CD4-positive, alpha-beta T cell treated with Interleukin-6 for 4 hours (primary cell): Measurements from ENCODE around the gene NKX2-8.
"Not testable (repeated sequence)": the region's sequence is repeated elsewhere in the genome, so short reads cannot be mapped to it uniquely, and the experiment has no call there.

Source experiments
- DNase-seq: peaks from one replicate; pipeline ENCODE4 v3.0.0-alpha.2; 2020; ENCODE audit warnings: mixed read lengths

NKX2-8 gene

DNA sequence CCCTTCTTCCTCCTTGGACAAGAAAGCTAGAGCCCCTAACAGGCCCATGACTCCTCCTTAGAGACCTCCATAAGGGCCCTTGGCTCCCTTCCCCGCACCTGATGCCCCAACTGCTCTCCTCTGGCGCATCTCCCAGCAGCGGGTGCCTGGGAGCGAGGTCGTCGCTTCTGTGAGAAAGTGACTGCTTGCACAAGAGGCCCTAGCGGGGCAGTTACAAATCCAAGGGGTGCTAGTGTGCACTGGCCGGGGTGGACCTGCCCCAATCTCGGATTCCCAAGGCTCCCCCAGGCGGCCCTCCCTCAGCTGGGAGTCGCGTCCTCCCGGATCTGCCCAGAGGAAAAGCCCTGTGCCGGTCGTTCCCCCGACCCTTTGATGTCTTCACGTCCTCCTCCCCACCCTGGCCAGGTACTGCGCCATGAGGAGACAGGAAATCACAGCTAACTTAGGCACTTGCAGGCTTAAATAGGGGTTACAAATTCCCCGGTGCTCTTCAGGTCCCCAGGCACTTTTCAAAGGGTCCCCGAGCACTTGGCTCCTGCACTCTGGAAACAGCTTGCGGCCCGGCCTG, 2.8 kb downstream of the NKX2-8 start:
- no peak for DNase-seq

- DNase-seq: no peak
Measured at GRCh38 chr14:36579001-36579555, 3.3 kb downstream of the NKX2-8 start.

- no peak for DNase-seq
Measured at GRCh38 chr14:36570065-36570464, 12.3 kb downstream of the NKX2-8 start.

DNA sequence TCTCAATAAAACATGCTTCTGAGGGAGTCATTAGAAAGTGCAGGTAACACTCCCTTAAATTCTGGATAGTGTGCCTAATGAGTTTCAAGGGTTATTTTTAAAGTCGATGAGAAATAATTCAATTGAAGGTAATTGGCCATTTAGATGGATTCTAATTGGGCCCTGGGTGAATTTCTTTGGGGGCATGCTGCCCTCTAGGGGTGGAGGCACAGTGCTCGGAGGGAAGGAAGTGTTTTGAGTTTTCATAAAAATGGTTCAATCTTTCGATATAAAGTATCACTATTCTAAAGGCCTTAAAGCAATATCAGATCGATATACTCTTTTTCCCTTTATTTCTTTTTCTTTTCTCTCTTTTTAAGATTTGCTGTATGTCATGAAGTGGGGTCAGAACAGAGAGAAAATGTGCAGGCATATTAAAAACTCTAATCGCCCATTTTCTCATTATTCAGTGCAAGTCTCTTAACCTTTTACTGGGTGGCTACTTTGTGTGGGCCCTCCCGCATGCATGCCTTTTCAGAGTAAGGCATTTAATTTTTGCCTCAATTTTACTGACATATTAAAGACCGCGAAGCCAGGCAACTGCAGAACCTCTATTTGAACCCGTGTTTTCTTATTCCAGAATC, 25.5 kb downstream of the NKX2-8 start:
- no peak for DNase-seq

- DNase-seq: no peak
Measured at GRCh38 chr14:36555998-36556743, 26.2 kb downstream of the NKX2-8 start.

- DNase-seq: no peak
Measured at GRCh38 chr14:36553656-36554260, 28.7 kb downstream of the NKX2-8 start.

DNA sequence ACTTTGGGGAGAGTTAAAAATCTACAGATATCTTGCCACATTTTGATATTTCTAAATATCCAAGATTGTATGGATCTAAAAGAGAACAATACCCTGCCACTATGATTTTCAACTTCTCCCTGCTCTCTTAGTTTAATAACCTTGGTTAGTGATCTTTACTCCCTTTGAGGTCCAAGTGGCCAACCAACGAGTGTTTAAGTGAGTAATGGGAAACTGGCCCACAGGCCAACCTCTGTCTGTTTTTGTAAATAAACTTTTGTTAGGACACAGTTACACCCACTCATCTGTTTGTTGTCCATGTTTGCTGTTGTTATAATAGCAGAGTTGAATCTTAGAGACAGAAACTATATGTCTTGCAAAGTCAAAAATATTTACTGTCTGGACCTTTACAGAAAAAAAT, 31.5 kb downstream of the NKX2-8 start:
- DNase-seq: no peak

- not testable (repeated sequence) for DNase-seq
Measured at GRCh38 chr14:36544280-36544679, 38.1 kb downstream of the NKX2-8 start.

- DNase-seq: no peak
Measured at GRCh38 chr14:36538051-36538450, 44.4 kb downstream of the NKX2-8 start.
